Measurements from ENCODE around the gene SEC11A.
"Not testable (repeated sequence)": the region's sequence is repeated elsewhere in the genome, so short reads cannot be mapped to it uniquely, and the experiment has no call there.

SEC11A gene

DNA sequence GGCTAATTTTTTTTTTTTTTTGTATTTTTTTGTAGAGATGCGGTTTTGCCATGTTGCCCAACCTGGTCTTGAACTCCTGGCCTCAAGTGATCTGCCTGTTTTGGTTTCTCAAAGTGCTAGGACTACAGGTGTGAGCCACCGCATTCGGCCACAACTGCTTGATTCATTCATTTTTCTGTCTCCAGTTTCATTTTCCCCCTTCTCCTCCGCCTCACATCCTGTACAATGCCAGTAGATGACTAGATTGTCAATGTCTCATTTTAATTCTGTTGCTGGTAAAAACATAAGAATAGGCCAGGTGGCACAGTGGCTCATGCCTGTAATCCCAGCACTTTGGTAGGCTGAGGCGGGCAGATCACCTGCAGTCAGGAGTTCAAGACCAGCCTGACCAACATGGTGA, 20.4 kb upstream of the SEC11A start:
- peak; percentile 78 for DNase-seq

GRCh38 chr15:84735480-84736061, 19.6 kb upstream of the SEC11A start:
- peak; percentile 66 for DNase-seq

GRCh38 chr15:84734794-84735479, 19.0 kb upstream of the SEC11A start:
- DNase-seq, result peak; percentile 80

DNA sequence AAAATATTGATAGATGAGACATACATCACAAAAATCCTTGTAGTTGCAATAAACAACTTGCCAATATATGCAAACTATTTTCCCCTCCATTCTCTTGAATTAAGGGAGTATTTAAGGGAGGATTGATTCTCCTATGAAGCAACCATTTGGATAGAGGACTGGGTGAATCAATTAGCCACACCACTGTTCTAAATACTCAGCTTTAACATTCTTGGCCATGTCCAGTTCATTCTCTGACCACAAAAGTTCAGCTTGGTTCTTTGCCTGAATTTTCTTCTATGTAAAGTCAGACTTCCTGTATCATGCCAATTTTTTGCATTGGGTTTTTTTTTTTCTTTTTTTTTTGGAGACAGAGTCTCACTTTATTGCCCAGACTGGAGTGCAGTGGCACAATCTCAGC, 15.8 kb upstream of the SEC11A start:
- no peak for DNase-seq

GRCh38 chr15:84727429-84727828, 11.5 kb upstream of the SEC11A start:
- DNase-seq, result no peak

GRCh38 chr15:84725001-84725491, 9.1 kb upstream of the SEC11A start:
- no peak for DNase-seq

GRCh38 chr15:84722628-84723027, 6.7 kb upstream of the SEC11A start:
- DNase-seq, result no peak

- DNase-seq, result no peak
These were observed 5.4 kb upstream of the SEC11A start for GRCh38 chr15:84721371-84721770.

DNA sequence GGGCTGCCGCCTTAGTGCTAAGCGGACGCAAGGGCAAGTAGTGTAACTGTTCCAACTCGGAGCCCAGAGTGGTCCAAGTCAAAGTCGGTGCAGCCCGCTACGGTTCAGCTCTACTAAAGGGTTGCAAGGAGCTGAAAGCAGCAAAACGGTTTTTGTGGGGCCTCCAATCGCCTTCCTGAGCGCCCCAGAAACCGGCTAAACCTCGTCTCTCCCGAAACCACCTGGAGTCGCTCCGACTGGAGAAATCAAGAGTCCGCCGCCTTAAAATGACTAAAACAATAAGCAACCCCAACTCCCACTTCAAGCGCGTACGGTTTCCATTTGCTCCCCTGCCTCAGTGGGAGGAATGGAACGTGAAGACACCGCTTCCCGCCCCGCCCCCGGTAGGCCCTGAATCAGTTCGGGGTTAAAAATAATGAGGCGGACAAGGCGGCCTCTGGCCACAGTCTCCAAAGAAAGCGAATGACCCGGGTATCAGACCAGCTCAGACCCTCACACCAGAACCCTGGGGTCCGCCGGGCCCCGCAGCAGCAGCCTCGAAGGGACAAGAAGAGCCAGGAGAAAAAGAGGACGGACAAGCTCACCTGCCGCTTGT, 401 bp downstream of the SEC11A start:
- DNase-seq, result no peak

GRCh38 chr15:84714821-84715220, 1.1 kb downstream of the SEC11A start:
- no peak for DNase-seq

DNA sequence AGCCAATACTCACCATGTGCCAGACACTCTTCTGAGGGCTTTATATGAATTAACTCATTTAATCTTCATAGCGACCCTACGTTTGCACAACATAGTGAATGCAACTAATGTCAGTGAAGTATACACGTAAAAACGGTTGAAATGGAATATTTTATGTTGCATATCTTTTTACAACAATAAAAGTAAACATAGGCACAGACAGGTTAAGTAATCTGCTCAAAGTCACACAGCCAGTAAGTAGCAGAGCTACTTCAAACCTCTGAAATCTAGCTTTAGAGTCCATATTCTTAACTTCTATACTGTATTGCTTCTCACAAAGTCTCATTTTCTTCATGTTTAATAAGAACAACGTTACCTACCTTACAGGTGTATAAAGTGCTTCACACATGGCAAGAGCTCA, 1.6 kb downstream of the SEC11A start:
- DNase-seq, result no peak

GRCh38 chr15:84703808-84704207, 12.1 kb downstream of the SEC11A start:
- DNase-seq, result no peak

DNA sequence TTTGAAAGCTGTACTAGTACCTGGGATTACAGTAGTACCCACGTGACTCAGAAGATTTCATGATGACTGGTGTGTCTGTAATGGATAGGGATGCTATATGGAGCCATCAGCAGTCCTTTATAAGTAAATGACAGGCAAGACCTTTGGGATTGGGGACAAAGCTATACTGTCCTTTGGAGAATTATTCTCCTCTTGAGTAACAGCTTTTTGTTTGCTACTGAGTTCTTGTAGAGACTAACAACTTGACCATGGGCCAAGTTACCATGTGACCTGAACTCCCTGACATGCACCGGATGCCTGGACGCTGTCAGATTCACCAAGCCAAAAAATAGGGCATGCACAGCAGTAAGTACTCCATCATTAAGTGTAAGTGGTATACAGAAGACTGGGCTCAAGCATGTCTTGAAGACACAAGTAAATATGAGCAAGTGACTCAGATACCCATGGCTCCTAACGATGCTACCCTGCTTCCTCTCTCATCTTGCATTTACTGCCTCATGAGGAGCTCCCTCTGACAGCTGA, 12.9 kb downstream of the SEC11A start:
- DNase-seq, result no peak

DNA sequence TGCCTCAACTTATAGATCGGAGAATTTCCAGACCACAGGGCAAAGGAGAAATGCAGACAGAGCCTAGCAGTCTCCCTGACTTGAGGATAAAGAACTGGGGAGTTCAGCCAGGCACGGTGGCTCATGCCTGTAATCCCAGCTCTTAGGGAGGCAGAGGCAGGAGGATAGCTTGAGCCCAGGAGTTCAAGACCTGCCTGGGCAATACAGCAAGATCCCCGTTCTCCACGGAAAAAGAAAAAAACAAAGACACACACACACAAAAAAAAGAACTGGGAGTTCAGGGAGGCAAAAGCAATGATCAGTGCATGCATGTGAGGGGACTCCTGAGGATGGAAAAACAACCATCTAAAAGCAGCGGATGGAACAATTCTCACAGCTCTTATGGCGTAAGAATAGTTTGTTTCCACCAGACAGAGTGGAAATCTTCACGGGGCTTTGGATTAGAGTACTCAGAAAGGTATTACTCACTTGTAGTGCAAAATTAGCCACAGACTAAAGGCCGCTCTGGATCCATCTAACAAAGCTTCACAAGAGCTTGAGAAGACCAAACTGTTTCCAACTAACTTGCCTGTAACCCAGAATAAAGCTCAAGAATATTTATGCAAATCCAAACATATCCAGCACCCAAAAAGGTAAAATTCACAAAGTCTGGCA, 16.3 kb downstream of the SEC11A start:
- DNase-seq, result no peak

DNA sequence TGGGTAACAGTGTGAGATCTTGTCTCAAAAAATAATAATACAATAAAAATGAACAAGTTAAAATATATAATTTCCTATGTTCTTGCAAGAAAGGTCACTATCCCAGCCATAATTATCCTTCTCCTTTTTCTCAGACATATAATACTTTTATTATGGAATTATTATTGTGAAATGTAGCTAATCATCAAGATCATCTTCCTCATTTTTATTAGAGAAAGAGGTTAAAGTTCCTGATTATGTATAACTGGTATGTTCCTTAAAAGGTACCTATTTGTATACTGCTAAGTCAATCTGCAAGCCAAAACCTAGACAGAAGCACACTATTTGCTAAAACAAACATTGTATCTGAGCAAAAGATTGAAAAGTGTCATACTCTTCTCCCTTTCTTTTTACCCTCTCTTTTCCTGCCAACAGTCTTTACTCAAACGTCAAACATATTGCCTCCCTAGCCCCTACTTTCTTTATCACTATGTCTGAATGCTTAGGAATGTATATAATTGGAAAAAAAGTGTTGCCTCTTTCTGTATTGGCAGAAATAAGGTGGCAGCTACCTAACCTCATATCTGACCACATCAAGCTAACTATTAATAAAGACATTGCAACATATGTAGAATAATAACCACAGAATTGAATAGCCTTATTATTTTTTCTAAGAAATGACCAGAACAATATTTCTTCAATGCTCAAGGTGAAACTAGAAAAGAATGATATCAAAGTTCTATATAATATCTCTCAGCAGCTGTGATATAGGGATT, 18.5 kb downstream of the SEC11A start:
- DNase-seq, result no peak

GRCh38 chr15:84696757-84697156, 19.2 kb downstream of the SEC11A start:
- DNase-seq, result no peak

DNA sequence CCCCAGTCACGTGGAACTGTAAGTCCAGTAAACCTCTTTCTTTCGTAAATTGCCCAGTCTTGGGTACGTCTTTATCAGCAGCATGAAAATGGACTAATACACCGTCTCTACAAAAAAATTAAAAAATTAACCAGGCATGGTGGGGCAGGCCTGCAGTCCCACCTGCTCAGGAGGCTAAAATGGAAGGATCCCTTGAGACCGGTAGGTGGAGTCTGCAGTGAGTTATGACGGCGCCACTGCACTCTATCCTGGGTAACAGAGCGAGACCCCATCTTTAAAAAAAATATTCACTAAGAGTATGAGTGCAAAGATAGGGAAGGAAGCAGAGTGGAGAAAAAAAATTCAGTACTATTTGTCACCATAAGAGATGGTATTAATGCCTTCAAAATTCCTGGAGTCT, 25.6 kb downstream of the SEC11A start:
- DNase-seq, result no peak

DNA sequence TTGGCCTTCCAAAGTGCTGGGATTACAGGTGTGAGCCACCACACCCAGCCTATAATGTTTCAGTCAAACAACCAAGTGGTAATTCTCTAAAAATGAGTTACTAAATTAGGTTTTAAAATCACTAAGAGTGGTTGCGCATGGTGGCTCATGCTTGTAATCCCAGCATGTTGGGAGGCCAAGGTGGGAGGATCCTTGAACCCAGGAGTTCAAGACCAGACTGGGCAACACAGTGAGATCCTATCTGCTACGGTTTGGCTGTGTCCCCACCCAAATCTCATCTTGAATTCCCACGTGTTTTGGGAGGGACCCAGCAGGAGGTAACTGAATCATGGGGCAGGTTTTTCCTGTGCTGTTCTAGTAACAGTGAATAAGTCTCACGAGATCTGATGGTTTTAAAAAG, 26.1 kb downstream of the SEC11A start:
- DNase-seq, result no peak

- DNase-seq, result not testable (repeated sequence)
These were observed 29.5 kb downstream of the SEC11A start for GRCh38 chr15:84686446-84686845.

DNA sequence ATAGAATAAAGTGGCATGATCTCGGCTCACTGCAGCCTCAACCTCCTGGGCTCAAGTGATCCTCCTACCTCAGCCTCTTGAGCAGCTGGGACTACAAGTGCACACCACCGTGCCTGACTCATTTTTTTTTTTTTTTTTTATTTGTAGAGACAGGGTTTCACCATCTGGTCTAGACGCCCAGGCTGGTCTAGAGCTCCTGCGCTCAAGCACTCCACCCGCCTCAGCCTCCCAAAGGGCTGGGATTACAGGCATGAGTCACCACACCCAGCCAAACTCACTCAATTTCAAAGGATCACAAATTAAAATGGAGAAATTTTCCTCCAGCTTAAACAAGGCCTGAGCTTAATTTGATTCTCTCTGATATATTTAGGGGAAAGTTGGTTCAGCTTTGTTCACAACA, 30.6 kb downstream of the SEC11A start:
- no peak for DNase-seq

- DNase-seq, result no peak
These were observed 31.8 kb downstream of the SEC11A start for GRCh38 chr15:84684092-84684491.

DNA sequence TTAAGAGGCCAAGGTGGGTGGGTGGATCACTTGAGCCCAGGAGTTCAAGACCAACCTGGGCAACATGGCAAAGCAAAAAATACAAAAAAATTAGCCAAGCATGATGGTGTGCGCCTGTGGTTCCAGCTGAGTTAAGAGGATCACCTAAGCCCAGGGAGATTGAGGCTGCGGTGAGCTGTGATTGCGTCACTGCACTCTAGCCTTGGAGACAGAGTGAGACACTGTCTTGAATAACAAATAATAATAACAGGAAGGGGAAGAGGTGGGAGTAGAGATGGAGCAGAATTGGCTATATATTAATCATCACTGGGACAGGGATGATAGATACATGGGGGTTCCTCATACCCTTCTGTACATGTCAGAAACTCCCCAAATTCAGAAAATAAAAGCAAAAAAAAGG, 34.1 kb downstream of the SEC11A start:
- no peak for DNase-seq

DNA sequence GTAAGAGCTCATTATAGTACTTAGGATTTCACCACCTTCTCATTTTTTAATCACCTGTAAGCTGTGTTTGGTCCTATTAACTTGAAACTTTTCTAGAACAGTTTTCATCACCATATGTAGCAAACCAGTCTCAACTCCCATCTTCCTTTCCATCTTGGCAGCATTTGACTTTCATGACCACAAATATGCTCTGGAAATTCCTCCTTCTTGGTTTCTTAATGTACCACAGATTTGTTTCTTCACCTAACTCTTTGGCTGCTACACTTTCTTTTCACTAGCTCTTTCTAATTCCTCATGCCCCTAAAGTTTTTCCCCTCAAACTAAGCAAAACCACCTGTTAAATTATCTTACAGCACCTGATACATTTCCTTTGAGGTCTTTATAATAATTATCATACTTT, 44.7 kb downstream of the SEC11A start:
- no peak for DNase-seq

All from activated CD8-positive, alpha-beta memory T cell treated with anti-CD3 and anti-CD28 coated beads for 24 hours (primary cell).